GM21381 (cell line): Measurements from ENCODE around the gene ERC2.

Source experiments
- ATAC-seq: cut with Tn5 transposase; IDR thresholded peaks from one replicate; pipeline ENCODE4 v1.9.1; 2021; ENCODE audit warnings: mild to moderate bottlenecking, moderate library complexity; ENCODE audit not compliant: unreplicated experiment

Gene ERC2

DNA sequence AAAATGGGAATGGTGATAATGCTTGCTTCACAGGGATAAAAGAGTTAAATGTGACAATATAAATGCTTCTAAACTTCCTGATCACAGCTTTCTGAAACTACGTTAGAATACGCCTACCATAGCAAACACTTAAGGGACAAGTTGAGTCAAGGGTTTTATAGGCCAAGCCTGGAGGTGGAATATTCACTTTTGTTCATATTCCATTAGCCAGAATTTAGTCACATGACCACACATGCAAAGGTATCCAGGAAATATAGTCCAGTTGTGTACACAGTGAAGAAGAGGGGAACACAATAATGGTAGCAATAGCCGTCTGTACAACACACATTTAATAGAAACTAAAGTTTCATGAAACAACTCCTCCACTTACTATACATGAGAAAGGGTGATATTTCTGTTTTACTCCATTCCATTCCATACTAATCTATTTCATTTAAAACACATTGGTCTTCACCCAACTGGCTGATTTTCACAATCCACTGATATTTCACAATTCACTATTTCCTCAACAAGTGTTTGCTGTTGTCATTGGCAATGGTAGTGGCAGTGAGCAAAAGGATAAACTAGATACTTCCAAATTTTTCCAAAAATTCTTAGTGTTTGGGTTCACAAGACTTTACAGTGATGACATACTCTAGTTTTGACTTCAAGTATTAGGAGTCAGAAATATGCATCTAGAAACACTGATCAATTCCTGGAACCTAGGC lies 270.9 kb downstream of the ERC2 start:
- ATAC-seq = no peak

DNA sequence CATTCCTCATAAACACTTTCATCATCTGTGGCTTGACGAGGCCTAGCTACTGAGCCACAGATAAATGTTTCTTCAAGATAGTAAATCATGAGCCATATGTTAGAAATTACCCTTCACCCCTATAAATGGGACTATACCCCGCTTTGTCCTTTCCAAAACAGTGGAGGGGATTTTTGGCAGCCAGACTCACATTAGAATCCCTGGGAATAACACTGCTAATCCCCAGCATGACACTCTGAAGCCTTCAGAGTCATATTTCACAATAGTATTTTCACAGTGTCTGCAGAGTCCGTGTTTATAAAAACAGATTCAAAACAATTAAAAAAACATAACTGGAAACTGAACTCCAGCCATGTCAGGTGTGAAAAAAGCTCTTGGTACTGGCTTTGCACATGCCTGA lies 271.6 kb downstream of the ERC2 start:
- no peak for ATAC-seq

DNA sequence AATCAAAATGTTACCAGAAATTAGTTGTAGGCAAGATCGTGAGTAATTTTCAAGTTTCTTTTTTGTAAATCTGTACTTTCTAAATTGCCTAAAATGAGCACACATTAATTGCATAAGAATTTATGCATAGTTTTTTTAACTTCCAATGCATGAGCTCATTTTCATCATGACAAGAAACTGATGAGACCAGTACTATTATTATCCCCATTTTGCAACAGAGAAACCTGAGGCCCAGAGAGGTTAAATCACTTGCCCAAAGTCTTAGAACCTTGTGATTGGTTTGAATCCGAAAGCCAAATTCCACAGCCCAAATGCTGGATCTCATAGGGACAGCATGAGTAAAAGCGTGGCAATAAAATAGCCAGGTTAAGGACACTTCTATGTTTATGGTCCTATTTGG lies 274.7 kb downstream of the ERC2 start:
- ATAC-seq = no peak

DNA sequence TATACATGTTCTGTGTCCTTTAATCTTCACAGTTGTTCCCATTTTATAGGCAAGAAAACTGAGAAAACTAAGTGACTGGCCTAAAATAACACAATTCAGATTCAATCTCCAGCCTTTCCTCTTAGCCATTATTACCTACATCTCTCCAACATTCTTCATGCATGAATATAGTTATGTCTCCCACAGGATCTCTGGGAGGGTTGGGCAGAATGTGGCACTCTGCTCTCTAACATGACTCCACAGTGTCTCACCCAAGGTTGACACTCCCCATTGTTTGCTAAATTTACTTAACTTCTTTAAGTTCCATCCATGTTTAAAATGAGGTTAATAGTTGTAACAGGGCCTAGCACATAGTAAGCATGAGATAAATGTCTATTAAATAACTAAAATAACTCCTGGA lies 276.3 kb downstream of the ERC2 start:
- no peak for ATAC-seq

DNA sequence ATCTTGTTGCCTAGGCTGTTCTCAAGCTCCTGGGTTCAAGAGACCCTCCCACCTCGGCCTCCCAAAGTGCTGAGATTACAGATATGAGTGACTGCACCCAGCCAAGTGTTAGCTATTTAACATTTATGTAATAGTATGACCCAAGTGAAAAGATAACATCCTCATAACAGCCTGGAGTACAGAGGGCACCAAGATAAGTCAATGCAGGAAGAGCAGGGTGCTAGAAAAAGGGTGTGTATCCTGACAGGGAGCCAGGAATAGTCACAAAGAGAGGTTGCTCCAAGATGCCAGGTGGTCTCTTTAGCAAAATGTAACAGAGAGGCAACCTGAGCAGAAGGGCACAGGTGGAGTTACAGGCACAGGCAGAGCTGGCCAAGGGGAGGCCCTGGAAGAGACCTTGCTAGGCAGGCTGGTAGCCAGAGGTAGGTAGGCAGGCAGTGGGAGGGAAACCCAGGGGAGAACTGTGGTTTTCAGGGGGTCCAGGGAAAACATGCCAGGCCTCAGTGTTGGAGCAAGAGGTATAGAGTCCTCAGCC lies 277.4 kb downstream of the ERC2 start:
- no peak for ATAC-seq

DNA sequence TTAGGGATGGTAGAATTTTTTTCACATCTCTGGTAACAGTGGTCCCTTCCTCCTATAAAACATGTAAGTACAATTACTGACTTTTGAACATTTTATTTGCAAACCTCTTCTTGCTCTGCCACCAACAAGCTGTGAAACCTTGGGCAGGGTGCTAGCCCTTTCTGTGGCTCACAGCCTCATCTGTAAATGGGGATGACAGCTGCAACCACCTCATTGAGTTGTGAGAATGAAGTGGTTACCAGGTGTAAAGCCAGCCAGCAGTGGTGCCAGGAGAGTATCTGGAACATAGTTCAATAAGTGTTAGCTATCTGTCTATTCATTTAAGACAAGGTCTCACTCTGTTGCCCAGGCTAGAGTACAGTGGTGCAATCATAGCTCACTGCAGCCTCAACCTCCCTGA lies 278.1 kb downstream of the ERC2 start:
- ATAC-seq = no peak

DNA sequence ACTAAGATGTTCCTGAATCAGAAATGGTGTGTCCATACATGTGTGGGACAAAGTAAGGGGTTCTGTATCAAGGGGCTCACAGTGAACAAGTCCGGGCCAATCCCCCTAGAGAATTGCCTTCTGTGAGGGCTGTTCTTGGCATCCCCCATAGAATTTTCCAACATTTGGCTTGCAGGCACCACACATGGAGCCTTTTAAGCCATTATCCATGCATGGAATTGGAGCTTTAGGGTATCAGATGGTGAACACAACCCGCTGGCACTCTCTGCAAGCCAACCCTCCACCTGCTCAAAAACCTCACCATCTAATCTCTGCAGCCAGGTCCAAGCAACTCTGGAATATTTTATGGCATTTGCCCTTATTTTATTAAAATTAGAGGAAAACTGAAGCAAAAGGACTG lies 278.7 kb downstream of the ERC2 start:
- no peak for ATAC-seq

DNA sequence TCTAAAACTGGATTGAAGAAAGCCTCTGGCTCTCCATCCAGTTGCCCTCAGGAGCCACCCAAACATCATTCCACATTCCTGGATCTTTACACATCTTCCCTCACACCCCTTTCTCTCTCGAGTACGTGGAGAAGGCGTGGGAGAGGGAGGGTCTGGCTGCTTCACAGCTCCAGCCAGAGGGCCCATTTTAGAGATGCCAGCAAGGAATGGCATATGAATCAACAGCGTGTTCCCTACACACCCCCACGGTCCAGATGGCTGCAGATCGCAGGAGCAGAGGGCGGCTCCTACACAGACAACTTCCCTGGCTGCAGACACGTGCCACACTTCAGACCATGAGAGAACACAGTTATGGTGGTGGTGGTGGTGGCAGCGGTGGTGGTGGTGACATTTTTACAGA lies 280.1 kb downstream of the ERC2 start:
- ATAC-seq = no peak

DNA sequence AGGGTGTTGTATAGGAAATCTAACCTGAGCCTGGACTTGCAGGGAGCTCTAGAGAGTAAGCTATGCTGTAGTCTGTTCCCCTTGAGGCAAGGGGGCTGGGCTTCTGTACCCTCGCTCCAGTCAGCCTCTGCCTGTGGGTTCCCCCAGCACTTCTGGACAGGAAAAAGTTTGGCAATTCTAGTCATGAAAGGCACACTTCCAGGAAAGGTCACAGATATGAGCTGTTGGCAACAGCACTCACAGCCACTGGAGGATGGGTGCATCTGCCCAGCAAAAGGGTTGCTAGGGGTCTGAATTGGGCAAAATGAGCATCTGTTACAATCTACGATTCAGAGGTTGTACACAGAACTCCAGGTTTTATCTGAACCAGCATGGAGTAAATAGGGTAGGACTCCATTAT lies 281.2 kb downstream of the ERC2 start:
- ATAC-seq = no peak

DNA sequence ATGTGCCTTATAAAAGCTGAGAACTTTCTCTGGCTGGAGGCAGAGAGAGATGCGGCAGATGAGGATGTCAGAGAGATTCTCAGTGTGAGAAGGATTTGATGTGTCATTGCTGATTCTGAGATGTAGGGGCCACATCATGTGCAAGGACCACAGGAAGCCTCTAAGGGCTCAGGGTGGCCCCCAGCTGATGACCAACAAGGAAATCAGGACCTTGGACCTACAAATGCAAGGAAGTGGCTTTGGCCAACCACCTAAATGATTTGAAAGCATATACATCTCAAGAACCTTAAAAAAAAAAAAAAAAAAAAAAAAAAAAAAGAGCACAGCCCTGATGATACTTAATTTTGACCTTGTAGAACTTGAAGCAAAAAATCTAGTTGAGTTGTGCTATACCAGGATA lies 282.4 kb downstream of the ERC2 start:
- no peak for ATAC-seq

DNA sequence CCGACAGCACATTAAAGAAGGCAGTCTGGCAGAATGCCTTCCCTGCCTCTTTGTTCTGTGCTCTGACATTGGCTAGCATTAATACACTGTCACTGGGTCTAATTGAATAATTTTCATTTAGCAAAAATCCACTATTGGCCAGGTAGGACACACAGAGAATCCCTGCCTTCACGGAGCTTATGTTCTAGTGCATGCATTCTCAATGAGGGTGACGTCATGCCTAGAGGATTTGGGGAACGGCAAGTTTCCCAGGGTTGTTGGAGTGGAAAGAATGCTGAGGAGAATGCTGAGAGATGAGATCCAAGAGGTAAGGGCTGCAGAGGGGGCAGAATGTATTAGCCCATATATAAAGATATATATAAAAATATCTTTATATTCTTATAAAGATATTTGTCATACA lies 284.7 kb downstream of the ERC2 start:
- no peak for ATAC-seq

DNA sequence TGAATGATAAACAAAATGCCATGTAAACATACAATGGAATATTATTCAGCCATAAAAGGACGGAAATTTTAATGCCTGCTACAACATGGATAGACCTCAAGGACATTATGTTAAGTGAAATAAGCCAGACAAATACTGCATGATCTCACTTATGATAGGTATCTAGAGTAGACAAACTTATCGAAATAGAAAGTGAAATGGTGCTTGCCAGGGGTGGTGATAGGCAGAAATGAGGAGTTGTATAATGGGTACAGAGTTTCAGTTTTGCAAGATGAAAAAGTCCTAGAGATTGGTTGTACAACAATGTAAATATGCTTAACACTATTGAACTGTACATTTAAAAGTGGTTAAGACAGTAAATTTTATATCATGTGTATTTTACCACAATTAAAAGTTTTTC lies 287.8 kb downstream of the ERC2 start:
- ATAC-seq = no peak

DNA sequence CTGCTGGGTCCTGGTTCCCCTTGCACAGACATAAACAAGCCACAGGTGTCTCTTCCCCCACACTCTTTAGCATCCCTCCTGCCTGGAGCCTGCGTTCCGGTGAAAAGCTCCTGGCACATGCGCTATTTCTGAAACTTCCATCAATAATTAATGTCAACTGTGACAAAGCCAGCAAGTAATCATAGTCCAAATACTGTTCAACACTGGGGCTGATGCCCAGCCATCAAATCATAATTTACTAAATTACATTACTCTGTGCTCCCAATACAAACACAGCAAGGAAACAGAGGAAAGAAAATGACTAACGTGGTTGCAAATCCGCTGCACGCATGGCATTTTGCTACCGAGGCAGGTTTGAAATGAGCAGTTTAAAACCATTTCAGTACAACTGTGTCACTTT lies 294.7 kb downstream of the ERC2 start:
- no peak for ATAC-seq

DNA sequence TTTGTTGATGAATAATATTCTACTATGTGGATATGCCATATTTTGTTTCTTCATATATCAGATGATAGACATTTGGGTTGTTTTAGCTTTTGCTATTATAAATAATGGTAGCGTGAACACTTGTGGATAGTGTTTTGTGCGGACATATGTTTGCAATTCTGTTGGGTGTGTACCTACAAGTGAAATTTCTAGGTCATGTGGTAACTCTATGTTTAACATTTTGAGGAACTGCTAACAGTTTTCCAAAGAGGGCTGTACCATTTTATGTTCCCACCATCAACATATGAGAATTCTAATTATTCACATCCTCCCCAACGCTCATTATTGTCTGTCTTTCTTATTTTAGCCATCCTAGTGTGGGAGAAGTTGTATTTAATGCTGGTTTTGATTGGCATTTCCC lies 303.8 kb downstream of the ERC2 start:
- ATAC-seq = no peak

DNA sequence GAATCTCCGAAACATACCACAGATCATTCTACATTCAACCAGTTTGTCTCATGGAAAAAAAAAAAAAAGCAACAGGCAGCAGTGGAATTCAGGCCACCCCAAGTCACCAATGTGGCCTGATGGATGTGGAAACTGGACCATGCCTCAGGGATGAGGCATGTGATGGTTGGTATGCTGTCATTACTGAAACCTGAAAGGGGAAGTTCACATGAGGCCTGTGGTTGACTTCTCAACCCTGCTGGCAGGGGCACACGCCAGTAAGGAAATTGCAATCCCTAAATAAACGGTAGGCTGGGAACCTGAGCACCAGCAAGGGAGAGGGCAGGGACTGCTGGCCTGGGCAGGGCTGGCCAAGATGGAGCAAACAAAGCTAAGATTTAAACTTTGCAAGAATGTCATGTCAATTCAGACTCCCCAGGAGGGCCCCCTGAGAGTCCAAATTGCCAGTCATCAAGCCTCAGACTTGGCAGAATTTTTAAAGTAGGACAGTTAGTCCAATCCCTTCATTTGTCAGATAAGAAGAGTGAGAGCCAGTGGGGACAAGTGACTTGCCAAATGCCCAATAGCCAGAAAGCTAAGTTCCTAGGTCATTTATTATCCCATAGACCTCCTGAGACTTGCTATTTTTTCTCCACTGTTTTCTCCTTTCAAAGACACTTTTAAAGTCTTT lies 310.4 kb downstream of the ERC2 start:
- peak; percentile 65 for ATAC-seq

DNA sequence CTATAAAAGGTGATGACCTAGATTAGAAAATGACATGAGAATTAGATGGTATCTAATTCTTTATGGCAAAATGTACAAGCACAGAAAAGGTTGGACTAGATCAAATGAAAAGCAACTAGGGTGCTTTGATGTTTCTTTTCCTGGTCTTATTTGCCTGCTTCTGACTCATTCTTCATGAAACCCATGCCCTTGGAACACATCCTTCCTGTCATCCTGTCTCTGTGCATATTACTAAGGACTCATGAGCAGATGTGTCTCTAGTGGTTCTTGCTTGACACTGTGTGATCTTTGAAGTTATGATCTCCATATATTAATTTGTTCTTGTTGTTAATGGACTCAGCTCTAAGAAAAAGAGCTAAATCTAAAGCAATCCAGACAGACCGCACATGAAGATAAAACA lies 314.0 kb downstream of the ERC2 start:
- ATAC-seq = no peak

DNA sequence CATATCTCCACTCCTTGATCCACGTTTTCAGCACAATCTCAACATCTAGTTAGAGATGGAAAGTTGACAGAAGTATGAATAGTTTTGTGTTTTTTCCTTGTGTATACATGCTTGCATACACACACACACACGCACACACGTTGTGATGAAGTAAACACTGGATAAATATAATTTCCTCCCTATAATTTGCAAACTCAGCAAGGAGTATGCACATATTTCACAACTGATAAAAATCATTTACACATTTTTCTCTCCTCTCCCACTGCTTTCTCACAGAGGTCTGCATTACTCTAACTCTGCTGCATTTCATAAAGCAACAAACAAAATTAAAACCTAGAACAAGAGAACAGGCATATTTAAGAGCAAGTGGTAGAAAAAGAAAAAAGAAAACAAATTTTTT lies 320.9 kb downstream of the ERC2 start:
- no peak for ATAC-seq

DNA sequence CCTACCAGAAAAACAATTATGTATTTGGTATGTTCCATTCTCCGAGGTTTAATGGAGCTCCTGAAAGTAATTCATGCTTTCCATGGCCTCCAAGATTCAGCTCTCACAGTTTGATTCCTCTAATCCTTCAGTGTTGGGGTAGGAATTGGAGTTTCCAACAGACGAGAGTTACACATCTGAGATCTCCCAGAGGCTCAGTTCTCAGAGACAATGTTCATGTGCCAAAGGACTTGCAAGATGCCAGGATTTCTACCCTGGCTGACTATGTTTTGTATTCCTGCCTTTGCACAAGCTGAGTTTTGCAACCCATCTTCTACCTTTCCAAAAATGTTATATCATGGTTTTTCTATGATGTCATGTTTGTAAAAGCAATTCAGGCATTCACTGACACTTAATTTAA lies 322.9 kb downstream of the ERC2 start:
- ATAC-seq = no peak

DNA sequence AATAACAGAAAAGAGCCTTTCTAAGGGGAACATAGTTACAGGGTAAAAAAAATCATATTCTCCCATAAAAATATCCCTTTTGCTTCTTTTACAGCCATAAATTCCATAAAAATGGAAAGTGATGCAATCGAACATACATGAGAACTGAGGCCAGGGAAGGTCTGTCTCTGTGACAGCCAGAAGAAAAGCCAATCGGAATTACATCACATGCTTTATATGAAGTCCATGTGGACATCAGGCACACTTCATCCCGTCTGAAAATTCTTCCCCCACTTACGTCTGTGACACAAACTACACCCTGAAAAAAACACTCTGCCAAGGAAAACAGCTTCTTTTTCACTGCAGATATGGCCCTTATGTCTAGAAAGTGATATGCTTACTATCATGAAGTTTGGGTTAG lies 323.5 kb downstream of the ERC2 start:
- no peak for ATAC-seq

DNA sequence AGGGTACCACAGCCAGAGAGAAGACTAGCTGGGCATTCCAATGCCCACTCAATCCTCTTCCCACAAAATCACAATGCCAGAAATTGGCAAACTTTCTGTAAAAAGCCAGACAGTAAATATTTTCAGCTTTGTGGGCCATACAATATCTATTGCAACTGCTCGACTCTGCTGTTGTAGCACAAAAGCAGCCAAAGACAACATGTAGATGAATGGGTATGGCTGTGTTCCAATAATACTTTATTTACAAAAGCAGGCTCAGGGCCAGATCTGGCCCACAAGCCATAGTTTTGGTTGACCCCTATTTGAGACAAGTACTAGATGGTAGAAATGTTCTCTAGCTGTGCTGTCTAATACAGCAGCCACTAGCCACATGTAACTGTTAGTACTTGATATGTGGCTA lies 330.9 kb downstream of the ERC2 start:
- ATAC-seq = no peak

DNA sequence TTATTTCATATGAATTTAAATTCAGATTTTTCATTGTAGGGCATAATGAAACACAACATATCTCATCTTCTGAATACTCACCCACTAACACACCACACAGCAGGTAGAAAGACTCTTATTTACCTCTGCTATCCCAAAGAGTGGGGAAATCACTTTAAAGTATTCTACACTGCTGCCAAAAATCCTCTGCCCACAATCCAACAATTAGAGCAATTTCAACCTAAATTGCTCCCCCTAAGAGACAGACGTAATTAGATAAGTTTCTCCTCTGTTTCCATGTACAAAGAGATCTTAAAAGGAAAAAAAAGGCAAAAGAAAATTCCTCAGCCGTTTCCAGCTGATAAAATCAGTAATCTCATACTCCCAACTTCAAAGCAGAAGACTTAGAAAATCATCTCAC lies 331.8 kb downstream of the ERC2 start:
- no peak for ATAC-seq

DNA sequence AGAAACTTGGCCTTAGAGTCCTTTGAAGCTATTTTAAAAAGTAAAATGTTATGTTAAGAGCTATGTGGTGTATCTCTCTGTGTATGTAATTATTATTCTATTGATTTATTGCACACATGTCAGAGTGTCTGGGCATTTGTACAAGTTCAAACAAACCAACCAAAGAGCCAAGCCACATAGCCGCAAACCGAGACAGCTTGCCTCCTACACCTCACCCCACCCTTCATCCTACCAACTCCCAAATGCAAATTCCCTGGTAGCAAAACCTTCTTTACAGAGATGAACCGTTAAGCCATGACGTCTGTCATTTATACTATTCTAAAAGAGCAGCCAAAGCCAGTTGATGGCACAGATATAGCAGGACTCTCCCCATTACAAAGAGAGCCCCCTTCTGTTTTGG lies 332.3 kb downstream of the ERC2 start:
- no peak for ATAC-seq

DNA sequence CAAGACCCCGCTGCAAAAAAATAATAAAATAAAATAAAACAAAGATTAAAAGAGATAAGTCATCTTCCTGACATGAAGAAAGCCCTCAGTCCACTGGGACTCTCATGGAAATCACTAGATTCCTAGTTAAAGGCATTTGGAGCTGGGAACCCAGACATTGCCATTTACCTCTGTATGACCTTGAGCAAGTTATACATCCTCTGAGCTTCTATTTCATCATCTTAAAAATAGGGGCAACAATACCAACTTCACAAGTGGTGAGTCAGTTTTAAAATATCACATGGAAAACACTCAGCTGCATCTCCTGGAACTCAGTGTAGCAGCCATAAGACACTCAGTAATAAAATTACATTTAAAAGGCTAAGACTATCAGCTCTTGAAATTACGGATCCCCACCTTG lies 334.8 kb downstream of the ERC2 start:
- no peak for ATAC-seq
